ENCODE data around the gene KRTAP3-1.

GRCh38 chr17:41013181-41013580 is 4.3 kb upstream of the KRTAP3-1 start:
- TF ChIP-seq, protein P1, sequence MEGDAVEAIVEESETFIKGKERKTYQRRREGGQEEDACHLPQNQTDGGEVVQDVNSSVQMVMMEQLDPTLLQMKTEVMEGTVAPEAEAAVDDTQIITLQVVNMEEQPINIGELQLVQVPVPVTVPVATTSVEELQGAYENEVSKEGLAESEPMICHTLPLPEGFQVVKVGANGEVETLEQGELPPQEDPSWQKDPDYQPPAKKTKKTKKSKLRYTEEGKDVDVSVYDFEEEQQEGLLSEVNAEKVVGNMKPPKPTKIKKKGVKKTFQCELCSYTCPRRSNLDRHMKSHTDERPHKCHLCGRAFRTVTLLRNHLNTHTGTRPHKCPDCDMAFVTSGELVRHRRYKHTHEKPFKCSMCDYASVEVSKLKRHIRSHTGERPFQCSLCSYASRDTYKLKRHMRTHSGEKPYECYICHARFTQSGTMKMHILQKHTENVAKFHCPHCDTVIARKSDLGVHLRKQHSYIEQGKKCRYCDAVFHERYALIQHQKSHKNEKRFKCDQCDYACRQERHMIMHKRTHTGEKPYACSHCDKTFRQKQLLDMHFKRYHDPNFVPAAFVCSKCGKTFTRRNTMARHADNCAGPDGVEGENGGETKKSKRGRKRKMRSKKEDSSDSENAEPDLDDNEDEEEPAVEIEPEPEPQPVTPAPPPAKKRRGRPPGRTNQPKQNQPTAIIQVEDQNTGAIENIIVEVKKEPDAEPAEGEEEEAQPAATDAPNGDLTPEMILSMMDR (IDR thresholded peaks at IDR 0.05), result no peak
- no peak for TF ChIP-seq POLR2A (IDR thresholded peaks at IDR 0.05)
- TF ChIP-seq EP300 (IDR thresholded peaks at IDR 0.05), result no peak
